GM06990 (cell line): ENCODE measurements around the gene CAPN15.
A peak's percentile ranks its signal among the peaks of the same experiment; 100 is the strongest.

Source experiments
- DNase-seq: peaks from one replicate; pipeline ENCODE4 v3.0.0-alpha.2; 2011; ENCODE audit not compliant: insufficient read length; ENCODE audit errors: extremely low read depth
- H3K27me3 ChIP-seq: replicated peaks from 2 replicates; pipeline ENCODE4 v1.6.0; 2011; ENCODE audit warnings: low read length; ENCODE audit not compliant: control insufficient read depth, insufficient read depth
- H3K36me3 ChIP-seq: 2 replicates; pipeline ENCODE4 v1.5.1; 2011; ENCODE audit warnings: low read length; ENCODE audit not compliant: control insufficient read depth, insufficient read depth
- H3K4me3 ChIP-seq: replicated peaks from 2 replicates; pipeline ENCODE4 v1.5.1; 2011; ENCODE audit warnings: low read depth, mild to moderate bottlenecking, control low read depth, low read length
- TF ChIP-seq, protein P1 (sequence below): IDR thresholded peaks from 2 replicates; pipeline ENCODE4 v1.5.1; 2011; ENCODE audit warnings: low read length, control low read depth, mild to moderate bottlenecking, inconsistent platforms; ENCODE audit not compliant: insufficient read depth, poor library complexity, severe bottlenecking

Gene CAPN15

DNA sequence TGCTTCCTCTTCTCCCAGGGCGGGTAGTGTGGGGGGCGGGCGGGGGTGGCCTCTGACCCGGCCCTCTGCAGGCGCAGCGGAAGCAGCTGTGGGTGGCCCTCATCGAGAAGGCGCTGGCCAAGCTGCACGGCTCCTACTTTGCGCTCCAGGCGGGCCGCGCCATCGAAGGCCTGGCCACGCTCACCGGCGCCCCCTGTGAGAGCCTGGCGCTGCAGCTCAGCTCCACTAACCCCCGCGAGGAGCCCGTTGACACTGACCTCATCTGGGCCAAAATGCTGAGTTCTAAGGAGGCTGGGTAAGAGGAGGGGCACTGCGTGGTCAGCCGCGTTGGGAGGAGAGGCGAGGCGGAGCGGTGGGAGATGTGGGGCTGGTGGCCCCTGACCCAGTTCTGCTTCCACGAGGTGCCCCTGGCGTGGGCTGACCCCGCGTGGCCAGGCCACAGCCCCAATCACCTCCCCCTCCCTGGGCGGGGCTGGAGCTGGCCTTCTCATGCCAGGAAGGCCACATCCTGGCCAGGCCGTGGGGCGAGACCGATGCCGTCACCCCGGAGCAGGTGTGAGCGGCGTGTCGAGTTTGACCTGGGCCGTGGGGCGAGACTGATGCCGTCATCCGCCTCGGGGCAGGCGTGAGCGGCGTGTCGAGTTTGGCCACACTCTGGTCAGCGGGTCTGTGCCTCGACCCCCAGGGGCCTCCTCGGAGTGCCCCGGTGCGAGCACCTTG, 22.2 kb downstream of the CAPN15 start:
- H3K27me3 ChIP-seq, result no peaks in the 10 kb centered on the region
- H3K4me3 ChIP-seq, result no peak overlapping the region
- peaks cover 13% of the 10 kb centered on the region for H3K36me3 ChIP-seq
- DNase-seq, result no peak
- TF ChIP-seq, protein P1, sequence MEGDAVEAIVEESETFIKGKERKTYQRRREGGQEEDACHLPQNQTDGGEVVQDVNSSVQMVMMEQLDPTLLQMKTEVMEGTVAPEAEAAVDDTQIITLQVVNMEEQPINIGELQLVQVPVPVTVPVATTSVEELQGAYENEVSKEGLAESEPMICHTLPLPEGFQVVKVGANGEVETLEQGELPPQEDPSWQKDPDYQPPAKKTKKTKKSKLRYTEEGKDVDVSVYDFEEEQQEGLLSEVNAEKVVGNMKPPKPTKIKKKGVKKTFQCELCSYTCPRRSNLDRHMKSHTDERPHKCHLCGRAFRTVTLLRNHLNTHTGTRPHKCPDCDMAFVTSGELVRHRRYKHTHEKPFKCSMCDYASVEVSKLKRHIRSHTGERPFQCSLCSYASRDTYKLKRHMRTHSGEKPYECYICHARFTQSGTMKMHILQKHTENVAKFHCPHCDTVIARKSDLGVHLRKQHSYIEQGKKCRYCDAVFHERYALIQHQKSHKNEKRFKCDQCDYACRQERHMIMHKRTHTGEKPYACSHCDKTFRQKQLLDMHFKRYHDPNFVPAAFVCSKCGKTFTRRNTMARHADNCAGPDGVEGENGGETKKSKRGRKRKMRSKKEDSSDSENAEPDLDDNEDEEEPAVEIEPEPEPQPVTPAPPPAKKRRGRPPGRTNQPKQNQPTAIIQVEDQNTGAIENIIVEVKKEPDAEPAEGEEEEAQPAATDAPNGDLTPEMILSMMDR, result peak; percentile 9

DNA sequence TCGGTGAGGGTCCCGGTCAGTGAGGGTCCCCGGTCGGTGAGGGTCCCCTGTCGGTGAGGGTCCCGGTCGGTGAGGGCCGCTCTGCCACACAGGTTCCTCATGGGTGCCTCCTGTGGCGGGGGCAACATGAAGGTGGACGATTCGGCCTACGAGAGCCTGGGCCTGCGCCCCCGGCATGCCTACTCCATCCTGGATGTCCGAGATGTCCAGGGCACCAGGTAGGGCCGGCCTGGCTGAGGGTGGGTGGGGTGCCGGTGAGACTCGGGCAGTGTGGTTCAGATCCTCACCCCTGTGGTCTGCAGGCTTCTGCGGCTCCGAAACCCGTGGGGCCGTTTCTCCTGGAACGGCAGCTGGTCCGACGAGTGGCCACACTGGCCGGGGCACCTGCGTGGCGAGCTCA, 23.7 kb downstream of the CAPN15 start:
- TF ChIP-seq, protein P1, result no peak
- Histone ChIP-seq H3K4me3 (no peak overlapping the region), H3K27me3 (no peaks in the 10 kb centered on the region), H3K36me3 (peaks cover 13% of the 10 kb centered on the region)
- DNase-seq, result no peak

DNA sequence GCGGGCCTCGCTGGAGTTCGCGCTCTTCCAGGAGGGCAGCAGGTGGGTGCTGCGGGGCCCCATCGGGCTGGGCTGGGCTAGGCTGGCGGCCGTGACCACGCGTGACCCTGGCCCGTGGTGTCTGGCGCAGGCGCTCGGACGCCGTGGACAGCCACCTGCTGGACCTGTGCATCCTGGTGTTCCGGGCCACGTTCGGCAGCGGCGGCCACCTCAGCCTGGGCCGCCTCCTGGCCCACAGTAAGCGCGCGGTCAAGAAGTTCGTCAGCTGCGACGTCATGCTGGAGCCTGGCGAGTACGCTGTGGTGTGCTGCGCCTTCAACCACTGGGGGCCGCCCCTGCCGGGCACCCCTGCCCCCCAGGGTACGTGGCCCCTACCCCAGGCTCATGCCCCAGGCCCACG, 24.7 kb downstream of the CAPN15 start:
- no peak for DNase-seq
- peaks cover 13% of the 10 kb centered on the region for H3K36me3 ChIP-seq
- H3K27me3 ChIP-seq, result no peaks in the 10 kb centered on the region
- TF ChIP-seq, protein P1, result no peak
- H3K4me3 ChIP-seq, result no peak overlapping the region

DNA sequence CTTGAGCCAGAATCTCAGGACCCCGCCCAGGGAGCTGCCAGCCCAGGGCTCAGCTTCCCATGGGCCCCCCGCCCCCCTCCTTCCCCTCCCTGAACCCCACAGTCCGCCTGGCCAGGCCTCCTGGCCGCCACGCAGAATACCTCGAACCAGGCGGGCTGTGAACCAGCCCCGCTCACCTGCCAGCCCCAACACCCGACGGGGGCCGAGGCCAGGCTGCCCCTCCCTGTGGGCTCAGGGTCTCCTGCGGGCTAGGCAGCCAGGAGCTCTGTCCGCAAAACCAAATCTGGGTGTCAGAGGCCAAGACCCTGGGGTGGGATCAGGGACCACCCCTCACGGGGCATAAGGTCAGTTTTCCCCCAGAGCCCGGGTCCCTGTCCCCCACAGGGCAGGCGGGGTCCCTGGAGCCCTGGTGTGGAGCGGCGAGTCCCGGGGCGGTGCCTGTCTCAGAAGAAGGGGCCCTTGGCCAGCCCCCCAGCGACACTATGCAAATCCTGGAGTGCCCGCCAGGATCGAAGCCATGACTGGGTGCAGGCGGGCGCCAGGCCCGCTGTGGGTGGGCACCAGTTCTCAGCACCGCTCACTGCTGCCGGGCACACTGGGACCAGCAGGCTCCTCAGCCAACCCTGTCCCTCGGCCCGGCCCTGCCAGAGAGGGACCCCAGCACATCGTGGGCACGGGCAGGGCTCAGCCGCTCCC, 26.2 kb downstream of the CAPN15 start:
- DNase-seq, result no peak
- TF ChIP-seq, protein P1, result no peak
- Histone ChIP-seq H3K36me3 (peaks cover 11% of the 10 kb centered on the region), H3K4me3 (no peak overlapping the region), H3K27me3 (no peaks in the 10 kb centered on the region; the same call in 1 of the 2 replicates)

DNA sequence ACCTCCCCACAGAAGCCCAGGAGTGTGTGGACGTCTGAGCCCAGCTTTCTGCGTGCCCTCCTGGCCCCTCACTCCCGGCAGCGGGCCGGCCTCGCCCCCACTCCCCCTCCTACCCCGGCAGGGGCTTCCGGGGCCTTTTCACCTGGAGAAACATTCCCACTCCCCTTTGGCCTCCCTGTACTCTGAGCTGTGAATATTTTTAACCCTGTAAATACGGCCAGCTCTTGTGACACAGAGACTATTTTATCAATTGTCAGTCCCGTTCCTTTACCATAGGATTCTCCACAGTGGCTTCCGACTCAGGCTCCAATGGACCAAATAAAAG, 26.7 kb downstream of the CAPN15 start:
- no peak overlapping the region for H3K4me3 ChIP-seq
- TF ChIP-seq, protein P1, result no peak
- no peak for DNase-seq
- no peaks in the 10 kb centered on the region; the same call in 1 of the 2 replicates for H3K27me3 ChIP-seq
- peaks cover 11% of the 10 kb centered on the region for H3K36me3 ChIP-seq
